RWPE2 (cell line): ENCODE measurements around the gene PIK3CB.
"Not testable (repeated sequence)": the region's sequence is repeated elsewhere in the genome, so short reads cannot be mapped to it uniquely, and the experiment has no call there.

Source experiments
- ATAC-seq: fragments of 200-7000 bp; cut with Tn5 transposase; 3 replicates; pipeline ENCODE4 v1.9.1; 2021; ENCODE audit warnings: low read depth
- DNase-seq: peaks from one replicate; pipeline ENCODE4 v3.0.0-alpha.2; 2020; ENCODE audit warnings: low spot score
- H3K27ac ChIP-seq: fragments of 450-650 bp; 2 replicates; pipeline ENCODE4 v1.5.1; 2017; ENCODE audit warnings: mild to moderate bottlenecking; ENCODE audit not compliant: poor library complexity, severe bottlenecking
- H3K27me3 ChIP-seq: fragments of 250-450 bp; sonication (Bioruptor Pico); 2 replicates; pipeline ENCODE4 v1.5.1; 2021; ENCODE audit warnings: mild to moderate bottlenecking, moderate library complexity; ENCODE audit not compliant: insufficient read depth, poor library complexity, severe bottlenecking
- H3K36me3 ChIP-seq: fragments of 250-450 bp; sonication (Bioruptor Pico); 2 replicates; pipeline ENCODE4 v1.5.1; 2020; ENCODE audit warnings: low read depth, mild to moderate bottlenecking, moderate library complexity
- H3K4me1 ChIP-seq: fragments of 250-450 bp; sonication (Bioruptor Pico); 2 replicates; pipeline ENCODE4 v1.5.1; 2021; ENCODE audit warnings: mild to moderate bottlenecking, moderate library complexity; ENCODE audit not compliant: insufficient read depth, poor library complexity, severe bottlenecking
- H3K4me3 ChIP-seq: fragments of 250-450 bp; sonication (Bioruptor Pico); 2 replicates; pipeline ENCODE4 v1.5.1; 2021; ENCODE audit warnings: mild to moderate bottlenecking, moderate library complexity; ENCODE audit not compliant: severe bottlenecking
- H3K9me3 ChIP-seq: fragments of 250-450 bp; sonication (Bioruptor Pico); 2 replicates; pipeline ENCODE4 v1.5.1; 2021; ENCODE audit warnings: mild to moderate bottlenecking, moderate library complexity; ENCODE audit not compliant: severe bottlenecking
- CTCF ChIP-seq: fragments of 450-650 bp; IDR thresholded peaks from one replicate; pipeline ENCODE4 v1.5.1; 2017; ENCODE audit warnings: mild to moderate bottlenecking, moderate library complexity; ENCODE audit not compliant: poor library complexity, severe bottlenecking

PIK3CB gene

GRCh38 chr3:138615462-138615861 lies 219.3 kb downstream of the PIK3CB start:
- Histone ChIP-seq H3K4me1 (no peaks in the 10 kb centered on the region), H3K4me3 (no peak overlapping the region), H3K36me3 (no peaks in the 10 kb centered on the region), H3K9me3 (no peaks in the 10 kb centered on the region), H3K27me3 (no peaks in the 10 kb centered on the region), H3K27ac (no peak overlapping the region)
- ATAC-seq = no peak
- DNase-seq = no peak
- no peak for TF ChIP-seq CTCF

- H3K4me1 ChIP-seq = no peaks in the 10 kb centered on the region
- no peak for TF ChIP-seq CTCF
- ATAC-seq (no peak), DNase-seq (no peak)
- H3K27ac ChIP-seq = no peak overlapping the region
- no peak overlapping the region for H3K4me3 ChIP-seq
- H3K27me3 ChIP-seq = no peaks in the 10 kb centered on the region
- no peaks in the 10 kb centered on the region for H3K9me3 ChIP-seq
- no peaks in the 10 kb centered on the region for H3K36me3 ChIP-seq
These were observed 224.8 kb downstream of the PIK3CB start for GRCh38 chr3:138609898-138610266.

- no peaks in the 10 kb centered on the region for H3K4me1 ChIP-seq
- peak; percentile 79 for ATAC-seq
- no peaks in the 10 kb centered on the region for H3K36me3 ChIP-seq
- no peaks in the 10 kb centered on the region for H3K27me3 ChIP-seq
- H3K27ac ChIP-seq = peak within 1 kb of the TSS; percentile 35
- H3K9me3 ChIP-seq = no peaks in the 10 kb centered on the region
- peak within 1 kb of the TSS; percentile 51 for H3K4me3 ChIP-seq
- TF ChIP-seq CTCF = no peak
- DNase-seq = peak; percentile 66
These were observed 226.2 kb downstream of the PIK3CB start, which contains the start of gene FAIM for GRCh38 chr3:138608322-138609135. FAIM (plus strand) TSS chr3:138608771; CDS start chr3:138619727, 10,956 bp downstream.

- ATAC-seq, H3K9me3 ChIP-seq, DNase-seq, H3K27ac ChIP-seq, H3K4me1 ChIP-seq, H3K36me3 ChIP-seq, H3K27me3 ChIP-seq, H3K4me3 ChIP-seq: not testable (repeated sequence)
These were observed 230.6 kb downstream of the PIK3CB start for GRCh38 chr3:138604106-138604595.
